WTC11 (cell line): Measurements from ENCODE around the gene ATF7IP.

Source experiments
- ATF2 ChIP-seq: sonication (generic); formaldehyde crosslinking; IDR thresholded peaks from 2 replicates; pipeline ENCODE4 v1.8.1; 2022; ENCODE audit warnings: low read depth, missing genetic modification reagents, borderline replicate concordance
- ELF4 ChIP-seq: sonication (generic); formaldehyde crosslinking; IDR thresholded peaks from 2 replicates; pipeline ENCODE4 v1.8.1; 2022; ENCODE audit warnings: low read depth, mild to moderate bottlenecking, moderate library complexity, missing genetic modification reagents
- ETV6 ChIP-seq: sonication (generic); formaldehyde crosslinking; IDR thresholded peaks from 2 replicates; pipeline ENCODE4 v1.8.1; 2022; ENCODE audit warnings: mild to moderate bottlenecking, missing genetic modification reagents
- ZNF121 ChIP-seq: sonication (generic); formaldehyde crosslinking; IDR thresholded peaks from 2 replicates; pipeline ENCODE4 v1.8.0; 2023; ENCODE audit warnings: missing genetic modification reagents
- TF ChIP-seq, protein P1 (sequence below): fragments of 200-600 bp; IDR thresholded peaks from 2 replicates; pipeline ENCODE4 v1.8.0; 2022; ENCODE audit warnings: antibody characterized with exemption
- TF ChIP-seq, protein P2 (sequence below): sonication (generic); formaldehyde crosslinking; IDR thresholded peaks from 2 replicates; pipeline ENCODE4 v1.8.1; 2022; ENCODE audit warnings: mild to moderate bottlenecking, moderate library complexity, missing genetic modification reagents

DNA sequence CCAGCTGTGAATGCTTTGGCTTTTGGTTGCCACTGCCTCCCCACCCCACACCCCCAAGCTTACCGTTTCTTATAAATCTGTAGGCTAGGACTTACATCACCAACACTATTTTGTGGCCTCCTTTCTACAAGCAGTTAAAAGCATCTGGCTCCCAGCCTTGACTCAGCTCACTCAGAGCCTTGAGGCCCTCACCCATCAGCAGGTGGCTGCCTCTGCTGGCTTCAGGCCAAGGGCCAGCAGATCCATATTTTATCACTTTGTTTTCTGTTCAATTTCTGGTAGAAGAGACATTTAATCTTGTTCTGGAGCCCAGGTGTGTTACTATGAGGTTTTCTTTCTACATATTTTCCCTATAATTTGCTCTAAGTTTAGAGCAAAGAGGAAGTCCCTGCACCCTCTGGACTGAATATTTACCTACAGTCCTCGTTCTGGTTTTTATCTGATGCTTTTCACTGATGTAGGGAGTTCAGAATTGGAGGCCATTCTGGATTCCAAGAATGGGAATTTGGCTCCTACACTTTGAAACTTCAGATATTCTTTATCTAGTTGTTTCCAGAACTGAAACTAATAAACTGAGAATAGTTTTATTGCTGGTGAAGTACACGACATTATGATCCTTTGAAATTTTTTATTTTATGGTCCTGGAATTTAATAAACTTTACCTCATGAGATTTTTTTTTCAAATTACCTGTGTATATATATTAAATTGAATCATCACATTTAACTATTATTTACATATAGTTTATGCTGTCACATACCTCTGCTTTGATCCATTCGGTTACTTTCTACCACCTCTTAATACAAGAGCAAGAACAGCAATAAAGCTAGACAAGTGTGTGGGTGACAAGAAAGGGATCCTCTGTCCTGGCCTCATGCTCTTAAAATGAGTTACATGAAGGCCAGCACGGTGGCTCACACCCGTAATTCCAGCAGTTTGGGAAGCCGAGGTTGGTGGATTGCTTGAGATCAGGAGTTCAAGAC is 180.0 kb downstream of the ATF7IP start:
- TF ChIP-seq, protein P1, sequence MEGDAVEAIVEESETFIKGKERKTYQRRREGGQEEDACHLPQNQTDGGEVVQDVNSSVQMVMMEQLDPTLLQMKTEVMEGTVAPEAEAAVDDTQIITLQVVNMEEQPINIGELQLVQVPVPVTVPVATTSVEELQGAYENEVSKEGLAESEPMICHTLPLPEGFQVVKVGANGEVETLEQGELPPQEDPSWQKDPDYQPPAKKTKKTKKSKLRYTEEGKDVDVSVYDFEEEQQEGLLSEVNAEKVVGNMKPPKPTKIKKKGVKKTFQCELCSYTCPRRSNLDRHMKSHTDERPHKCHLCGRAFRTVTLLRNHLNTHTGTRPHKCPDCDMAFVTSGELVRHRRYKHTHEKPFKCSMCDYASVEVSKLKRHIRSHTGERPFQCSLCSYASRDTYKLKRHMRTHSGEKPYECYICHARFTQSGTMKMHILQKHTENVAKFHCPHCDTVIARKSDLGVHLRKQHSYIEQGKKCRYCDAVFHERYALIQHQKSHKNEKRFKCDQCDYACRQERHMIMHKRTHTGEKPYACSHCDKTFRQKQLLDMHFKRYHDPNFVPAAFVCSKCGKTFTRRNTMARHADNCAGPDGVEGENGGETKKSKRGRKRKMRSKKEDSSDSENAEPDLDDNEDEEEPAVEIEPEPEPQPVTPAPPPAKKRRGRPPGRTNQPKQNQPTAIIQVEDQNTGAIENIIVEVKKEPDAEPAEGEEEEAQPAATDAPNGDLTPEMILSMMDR: no peak
- TF ChIP-seq ELF4 (CRISPR knock-in tag) (no peak), ATF2 (CRISPR knock-in tag) (no peak), ZNF121 (CRISPR knock-in tag) (no peak), ETV6 (CRISPR knock-in tag) (no peak)
- TF ChIP-seq, protein P2, sequence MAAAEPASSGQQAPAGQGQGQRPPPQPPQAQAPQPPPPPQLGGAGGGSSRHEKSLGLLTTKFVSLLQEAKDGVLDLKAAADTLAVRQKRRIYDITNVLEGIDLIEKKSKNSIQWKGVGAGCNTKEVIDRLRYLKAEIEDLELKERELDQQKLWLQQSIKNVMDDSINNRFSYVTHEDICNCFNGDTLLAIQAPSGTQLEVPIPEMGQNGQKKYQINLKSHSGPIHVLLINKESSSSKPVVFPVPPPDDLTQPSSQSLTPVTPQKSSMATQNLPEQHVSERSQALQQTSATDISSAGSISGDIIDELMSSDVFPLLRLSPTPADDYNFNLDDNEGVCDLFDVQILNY (CRISPR knock-in tag): no peak
